B cell (primary cell): ENCODE data around the gene PRDM10. TPM values are rescaled to one million over a fixed set of nuclear protein-coding genes. Genes with fewer than 3 reads are reported as not detected.

ENCODE experiments used
- ATAC-seq: fragments of 200-7000 bp; cut with Tn5 transposase; one replicate; pipeline ENCODE4 v1.10.0; 2021; ENCODE audit warnings: low read depth, mild to moderate bottlenecking, moderate number of reproducible peaks, moderate library complexity
- CTCF ChIA-PET: fragments of 350-600 bp; sonication (Branson Sonifier 250); formaldehyde crosslinking; loops from one replicate; lab custom pipeline; 2021; ENCODE audit warnings: antibody characterized with exemption, inconsistent platforms; lab: Charles Lee
- POLR2A ChIA-PET: fragments of 350-600 bp; sonication (Branson Sonifier 250); formaldehyde crosslinking; loops from one replicate; lab custom pipeline; 2021; ENCODE audit warnings: antibody characterized with exemption; lab: Charles Lee
- DNase-seq: peaks from one replicate; pipeline ENCODE4 v3.0.0; 2013
- H2AFZ ChIP-seq: 2 replicates; pipeline ENCODE4 v1.6.1; 2012; ENCODE audit warnings: mild to moderate bottlenecking, low read depth, low read length; ENCODE audit not compliant: insufficient read depth, poor library complexity, severe bottlenecking
- H3K27ac ChIP-seq, 2 donors: 1 replicate in 1 of 2; 2 replicates in 1 of 2; pipeline ENCODE4 v1.5.1; 2012 to 2013; ENCODE audit warnings: low read length in 2 of 2, mild to moderate bottlenecking in 2 of 2, moderate library complexity in 1 of 2
- H3K27me3 ChIP-seq, 4 experiments: fragments of 200-600 bp in 1 of 4; sonication (generic) in 1 of 4; replicated peaks in 1 of 4; 1 replicate in 2 of 4; 2 replicates in 2 of 4; pipeline versions ENCODE4 v1.6.1 to v1.7.0; 2013 to 2016; ENCODE audit warnings: low read length in 3 of 4, mild to moderate bottlenecking in 2 of 4, mixed read lengths in 1 of 4, moderate library complexity in 1 of 4; ENCODE audit not compliant: insufficient read depth in 4 of 4, control insufficient read depth in 3 of 4; ENCODE audit errors: control extremely low read depth in 1 of 4
- H3K36me3 ChIP-seq, 2 experiments: replicated peaks in 1 of 2; 1 replicate in 1 of 2; 2 replicates in 1 of 2; pipeline versions ENCODE4 v1.6.1 to v1.7.1; 2013; ENCODE audit warnings: low read length in 1 of 2; ENCODE audit not compliant: insufficient read depth in 2 of 2, control insufficient read depth in 1 of 2; ENCODE audit errors: control extremely low read depth in 1 of 2, extremely low read depth in 1 of 2
- H3K4me1 ChIP-seq, 2 donors: fragments of 200-600 bp in 1 of 2; sonication (generic) in 1 of 2; 1 replicate in 1 of 2; 2 replicates in 1 of 2; pipeline versions ENCODE4 v1.5.1 to v1.6.1; 2013 to 2017; ENCODE audit warnings: low read length in 2 of 2; ENCODE audit not compliant: control insufficient read depth in 2 of 2, insufficient read depth in 2 of 2
- H3K4me2 ChIP-seq: replicated peaks from 2 replicates; pipeline ENCODE3; 2012; ENCODE audit warnings: mild to moderate bottlenecking, low read depth, low read length; ENCODE audit not compliant: poor library complexity, severe bottlenecking
- H3K4me3 ChIP-seq, 5 experiments: fragments of 200-600 bp in 1 of 5; sonication (generic) in 1 of 5; 1 replicate in 3 of 5; 2 replicates in 2 of 5; pipeline versions ENCODE4 v1.5.1 to v1.7.0; 2011 to 2016; ENCODE audit warnings: low read length in 4 of 5, mild to moderate bottlenecking in 4 of 5, low read depth in 2 of 5, control low read depth in 1 of 5, moderate library complexity in 1 of 5; ENCODE audit not compliant: insufficient read depth in 1 of 5; ENCODE audit errors: control extremely low read depth in 1 of 5, extremely low read depth in 1 of 5
- H3K79me2 ChIP-seq: fragments of 200-600 bp; sonication (generic); one replicate; pipeline ENCODE4 v1.6.0; 2016; ENCODE audit warnings: low read length; ENCODE audit not compliant: control insufficient read depth, insufficient read depth
- H3K9ac ChIP-seq: fragments of 200-600 bp; sonication (generic); 2 replicates; pipeline ENCODE4 v1.6.1; 2017; ENCODE audit warnings: mild to moderate bottlenecking, low read length, moderate library complexity
- H3K9me3 ChIP-seq, 3 donors: one replicate each; pipeline versions ENCODE4 v1.6.1 to v1.7.1; 2013; ENCODE audit warnings: low read length in 2 of 3; ENCODE audit not compliant: control insufficient read depth in 2 of 3, insufficient read depth in 1 of 3; ENCODE audit errors: control extremely low read depth in 1 of 3
- H4K20me1 ChIP-seq: 2 replicates; pipeline ENCODE4 v1.6.0; 2012; ENCODE audit warnings: mild to moderate bottlenecking, low read length; ENCODE audit not compliant: insufficient read depth, control insufficient read depth, poor library complexity, severe bottlenecking
- H3K27ac Mint-ChIP-seq: one replicate; pipeline ENCODE4 v1.8.0; 2021; ENCODE audit warnings: mixed read lengths
- H3K27me3 Mint-ChIP-seq: one replicate; pipeline ENCODE4 v1.8.0; 2021; ENCODE audit warnings: mixed read lengths
- H3K4me1 Mint-ChIP-seq: one replicate; pipeline ENCODE4 v1.8.0; 2021; ENCODE audit warnings: mixed read lengths
- H3K4me3 Mint-ChIP-seq: one replicate; pipeline ENCODE4 v1.8.0; 2021; ENCODE audit warnings: mixed read lengths
- H3K9me3 Mint-ChIP-seq: one replicate; pipeline ENCODE4 v1.8.0; 2022; ENCODE audit warnings: mixed read lengths; ENCODE audit not compliant: insufficient read depth
- CTCF ChIP-seq: fragments of 200-600 bp; IDR thresholded peaks from one replicate; pipeline ENCODE4 v1.8.0; 2022; ENCODE audit warnings: antibody characterized with exemption, mild to moderate bottlenecking
- EZH2 ChIP-seq: IDR thresholded peaks from 2 replicates; pipeline ENCODE4 v1.6.1; 2012; ENCODE audit warnings: borderline replicate concordance, low read depth, mild to moderate bottlenecking, moderate library complexity, low read length; ENCODE audit not compliant: insufficient read depth, poor library complexity, severe bottlenecking
- WGBS: methylation state at CpG from one replicate; pipeline ENCODE4 v1.1.5; 2013; ENCODE audit warnings: missing lambda C conversion rate; ENCODE audit not compliant: insufficient coverage; 5-methylcytosine and 5-hydroxymethylcytosine counted together
- intact Hi-C: fragments of 100-400 bp; cut with micrococcal nuclease; formaldehyde crosslinking; loops from one replicate; pipeline ENCODE4 v1.10.0; 2022
- polyA plus RNA-seq: library from polyadenylated mRNA; depleted of rRNA; stranded (reverse); fragments of >200 nt; gene quantifications from 2 replicates; pipeline ENCODE4 v1.2.3, GENCODE V29; 2012
- total RNA-seq, 2 donors: library from RNA; stranded (reverse); fragments of 120-200 nt in 1 of 2; gene quantifications; 1 replicate in 1 of 2; 2 replicates in 1 of 2; pipeline versions ENCODE4 v1.2.3 to v1.2.4, GENCODE V29; 2013 to 2022

PRDM10 gene
- total and polyA plus RNA-seq, 2 donors (not counting 1 experiment from before 2014, with no cell fraction given): 4.5 to 17.5 TPM

GRCh38 chr11:129852125-129852740, 150.4 kb downstream of the PRDM10 start:
- H3K4me3 Mint-ChIP-seq: no peak overlapping the region
- H3K27me3 ChIP-seq: no peaks in the 10 kb centered on the region
- H3K27me3 Mint-ChIP-seq: peaks cover 8% of the 10 kb centered on the region
- H3K9me3 ChIP-seq: no peaks in the 10 kb centered on the region
- no peak overlapping the region for H3K4me2 ChIP-seq
- H3K27ac ChIP-seq: no peak overlapping the region
- ATAC-seq (no peak), DNase-seq (no peak)
- WGBS: no CpG with 5 or more reads among the region's 15 CpGs
- H3K9ac ChIP-seq: no peak overlapping the region
- ChIA-PET CTCF (no interaction called here), POLR2A (no interaction called here)
- H4K20me1 ChIP-seq: no peaks in the 10 kb centered on the region
- H3K9me3 Mint-ChIP-seq: no peaks in the 10 kb centered on the region
- no peak overlapping the region for H3K27ac Mint-ChIP-seq
- no peak overlapping the region for H3K4me3 ChIP-seq
- H3K4me1 Mint-ChIP-seq: no peaks in the 10 kb centered on the region
- H3K36me3 ChIP-seq: no peaks in the 10 kb centered on the region
- intact Hi-C loops: no loop called here
- H3K79me2 ChIP-seq: no peaks in the 10 kb centered on the region
- H2AFZ ChIP-seq: no peak overlapping the region
- no peaks in the 10 kb centered on the region for H3K4me1 ChIP-seq
- TF ChIP-seq EZH2 (no peak), CTCF (no peak)

Other genes starting within 250 kb of the PRDM10 start
- not detected in 2 replicates for gene TMEM45B, start 187.0 kb downstream of the PRDM10 start, total RNA-seq
- gene TMEM45B, start 187.0 kb downstream of the PRDM10 start, polyA plus RNA-seq: 0.10 TPM in 1 of 2 replicates, not detected in the other
- 36.9 and 40.4 TPM in 2 replicates for gene NFRKB, start 107.3 kb downstream of the PRDM10 start, total RNA-seq
- 28.2 and 30.4 TPM in 2 replicates for gene NFRKB, start 107.3 kb downstream of the PRDM10 start, polyA plus RNA-seq
- gene APLP2, start 67.1 kb upstream of the PRDM10 start, total RNA-seq: 102 and 111 TPM in 2 replicates
- gene APLP2, start 67.1 kb upstream of the PRDM10 start, polyA plus RNA-seq: 84.2 and 184 TPM in 2 replicates
- gene ST14, start 156.9 kb upstream of the PRDM10 start, total RNA-seq: 52.2 TPM in 2 replicates
- 5.8 and 36.2 TPM in 2 replicates for gene ST14, start 156.9 kb upstream of the PRDM10 start, polyA plus RNA-seq